HFFc6 (cell line): Measurements from ENCODE around the gene ELN. TPM values are rescaled to one million over a fixed set of nuclear protein-coding genes. Genes with fewer than 3 reads are reported as not detected.

Experiments
- DNase-seq: peaks from one replicate; pipeline ENCODE4 v3.0.0-alpha.2; 2018
- H3K27ac Mint-ChIP-seq: 2 replicates; pipeline ENCODE4 v1.8.0; 2020; ENCODE audit warnings: mild to moderate bottlenecking, mixed read lengths
- H3K27me3 Mint-ChIP-seq: 2 replicates; pipeline ENCODE4 v1.8.0; 2021; ENCODE audit warnings: mild to moderate bottlenecking, moderate library complexity, mixed read lengths; ENCODE audit not compliant: insufficient read depth
- H3K36me3 Mint-ChIP-seq: 2 replicates; pipeline ENCODE4 v1.8.0; 2021; ENCODE audit warnings: low read depth, mixed read lengths
- H3K4me1 Mint-ChIP-seq: 2 replicates; pipeline ENCODE4 v1.8.0; 2020; ENCODE audit warnings: low read depth, mixed read lengths
- H3K4me3 Mint-ChIP-seq: 2 replicates; pipeline ENCODE4 v1.8.0; 2020; ENCODE audit warnings: mild to moderate bottlenecking, moderate library complexity, mixed read lengths
- H3K9me3 Mint-ChIP-seq: 2 replicates; pipeline ENCODE4 v1.8.0; 2020; ENCODE audit warnings: mild to moderate bottlenecking, mixed read lengths
- CTCF ChIP-seq: fragments of 200-600 bp; sonication (generic); IDR thresholded peaks from 2 replicates; pipeline ENCODE4 v1.5.0; 2021; ENCODE audit warnings: antibody characterized with exemption, mild to moderate bottlenecking
- total RNA-seq, 6 experiments: library from RNA; stranded (reverse); fragmentation: NEBNext Ultra II Directional; extraction: Animal tissue kit (Norgen Biotek cat#: 25700); gene quantifications; 2 replicates in 1 of 6; 3 replicates in 5 of 6; pipeline ENCODE4 v1.2.3, GENCODE V29; 2021

The ELN gene
- total RNA-seq, 6 experiments from 2014 or later: 4.7 to 25.8 (median 19.1) TPM

GRCh38 chr7:74068378-74069085 is 40.6 kb downstream of the ELN start:
- Mint-ChIP-seq H3K4me3 (no peak overlapping the region), H3K36me3 (no peaks in the 10 kb centered on the region), H3K9me3 (no peaks in the 10 kb centered on the region), H3K27me3 (peaks cover 3% of the 10 kb centered on the region), H3K27ac (no peak overlapping the region), H3K4me1 (no peaks in the 10 kb centered on the region)
- TF ChIP-seq CTCF: no peak
- DNase-seq: no peak

GRCh38 chr7:74069086-74069541 is 41.1 kb downstream of the ELN start:
- no peak for TF ChIP-seq CTCF
- DNase-seq: no peak
- Mint-ChIP-seq H3K4me3 (no peak overlapping the region), H3K36me3 (no peaks in the 10 kb centered on the region), H3K9me3 (no peaks in the 10 kb centered on the region), H3K27ac (no peak overlapping the region), H3K4me1 (no peaks in the 10 kb centered on the region), H3K27me3 (peaks cover 3% of the 10 kb centered on the region)

GRCh38 chr7:74069790-74070618 is 42.0 kb downstream of the ELN start:
- peaks cover 7% of the 10 kb centered on the region for H3K27me3 Mint-ChIP-seq
- DNase-seq: no peak
- no peak overlapping the region for H3K4me3 Mint-ChIP-seq
- no peaks in the 10 kb centered on the region for H3K36me3 Mint-ChIP-seq
- no peak overlapping the region for H3K27ac Mint-ChIP-seq
- no peak for TF ChIP-seq CTCF
- H3K9me3 Mint-ChIP-seq: no peaks in the 10 kb centered on the region
- no peaks in the 10 kb centered on the region for H3K4me1 Mint-ChIP-seq

GRCh38 chr7:74070619-74070921 is 42.6 kb downstream of the ELN start:
- no peak overlapping the region for H3K27ac Mint-ChIP-seq
- no peak for TF ChIP-seq CTCF
- DNase-seq: no peak
- no peak overlapping the region for H3K4me3 Mint-ChIP-seq
- H3K4me1 Mint-ChIP-seq: no peaks in the 10 kb centered on the region
- H3K36me3 Mint-ChIP-seq: no peaks in the 10 kb centered on the region
- peaks cover 7% of the 10 kb centered on the region for H3K27me3 Mint-ChIP-seq
- H3K9me3 Mint-ChIP-seq: no peaks in the 10 kb centered on the region

- Mint-ChIP-seq H3K4me3 (no peak overlapping the region), H3K4me1 (no peaks in the 10 kb centered on the region), H3K9me3 (no peaks in the 10 kb centered on the region), H3K27me3 (peaks cover 7% of the 10 kb centered on the region; the same call in 1 of the 2 replicates), H3K36me3 (no peaks in the 10 kb centered on the region), H3K27ac (no peak overlapping the region)
- TF ChIP-seq CTCF: no peak
- no peak for DNase-seq
These were observed 43.1 kb downstream of the ELN start for GRCh38 chr7:74071121-74071520.
